Activated CD8-positive, alpha-beta memory T cell treated with anti-CD3 and anti-CD28 coated beads, Interleukin-2, amount 50 U/mL, for 1 hour (primary cell): ENCODE measurements around the gene ARL9.

Experiments
- DNase-seq: peaks from one replicate; pipeline ENCODE4 v3.0.0-alpha.2; 2020; ENCODE audit errors: extremely low read depth

Gene ARL9

GRCh38 chr4:56531149-56531770 is 25.7 kb downstream of the ARL9 start:
- DNase-seq, result no peak

- DNase-seq, result no peak
These were observed 26.2 kb downstream of the ARL9 start for GRCh38 chr4:56531823-56532222.

- no peak for DNase-seq
These were observed 26.6 kb downstream of the ARL9 start for GRCh38 chr4:56532239-56532638.

GRCh38 chr4:56535915-56536314 is 30.3 kb downstream of the ARL9 start:
- DNase-seq, result no peak

- no peak for DNase-seq
These were observed 31.6 kb downstream of the ARL9 start for GRCh38 chr4:56537147-56537546.

GRCh38 chr4:56540826-56541225 is 35.2 kb downstream of the ARL9 start:
- no peak for DNase-seq

GRCh38 chr4:56544573-56545131 is 39.1 kb downstream of the ARL9 start:
- DNase-seq, result peak; percentile 39

- no peak for DNase-seq
These were observed 45.1 kb downstream of the ARL9 start for GRCh38 chr4:56550642-56551041.

GRCh38 chr4:56551516-56551915 is 45.9 kb downstream of the ARL9 start:
- no peak for DNase-seq

- DNase-seq, result no peak
These were observed 46.7 kb downstream of the ARL9 start for GRCh38 chr4:56552273-56552672.

GRCh38 chr4:56570041-56570440 is 64.5 kb downstream of the ARL9 start:
- no peak for DNase-seq
